ENCODE data around the gene KIF26B.

The KIF26B gene

GRCh38 chr1:245181158-245181517, 26.4 kb downstream of the KIF26B start:
- H2AFZ ChIP-seq (ENCODE audit: low read depth, low read length): no peak overlapping the region
- peaks cover 2% of the 10 kb centered on the region; the same call in 1 of the 2 replicates for H3K4me1 ChIP-seq (ENCODE audit: insufficient read depth, low read length)
- no peaks in the 10 kb centered on the region for H3K79me2 ChIP-seq (ENCODE audit: insufficient read depth, low read length)
- no peaks in the 10 kb centered on the region for H4K20me1 ChIP-seq (ENCODE audit: insufficient read depth, low read length)
- TF ChIP-seq CTCF (IDR thresholded peaks at IDR 0.05; ENCODE audit: borderline replicate concordance, extremely low read depth, low read length, poor library complexity, severe bottlenecking) (no peak), EZH2 (IDR thresholded peaks at IDR 0.05; ENCODE audit: borderline replicate concordance, low read depth, low read length, severe bottlenecking) (no peak)
- no peak overlapping the region for H3K4me2 ChIP-seq (ENCODE audit: insufficient read depth, low read length)
- ATAC-seq (ENCODE audit: insufficient read depth, low read depth) (no peak), DNase-seq (no peak)
- no peaks in the 10 kb centered on the region for H3K36me3 ChIP-seq (ENCODE audit: insufficient read depth, low read length)
- H3K27me3 ChIP-seq (ENCODE audit: insufficient read depth, low read length, poor library complexity): no peaks in the 10 kb centered on the region
- H3K9me3 ChIP-seq (ENCODE audit: insufficient read depth, low read length, severe bottlenecking): no peaks in the 10 kb centered on the region
- H3K4me3 ChIP-seq (ENCODE audit: low read depth in 1 of 2, low read length in 2 of 2): no peak overlapping the region
- no peak overlapping the region for H3K27ac ChIP-seq (ENCODE audit: low read length)
- H3K9ac ChIP-seq (ENCODE audit: low read depth, low read length): no peak overlapping the region

- DNase-seq: no peak
- H3K9ac ChIP-seq (ENCODE audit: low read depth, low read length): no peak overlapping the region
- H3K9me3 ChIP-seq (ENCODE audit: insufficient read depth, low read length, severe bottlenecking): no peaks in the 10 kb centered on the region
- no peak overlapping the region for H3K27ac ChIP-seq (ENCODE audit: low read length)
- no peaks in the 10 kb centered on the region for H4K20me1 ChIP-seq (ENCODE audit: insufficient read depth, low read length)
- no peak overlapping the region for H3K4me3 ChIP-seq (ENCODE audit: low read depth in 1 of 2, low read length in 2 of 2)
- peaks cover 2% of the 10 kb centered on the region; the same call in 1 of the 2 replicates for H3K4me1 ChIP-seq (ENCODE audit: insufficient read depth, low read length)
- no peaks in the 10 kb centered on the region for H3K36me3 ChIP-seq (ENCODE audit: insufficient read depth, low read length)
- no peaks in the 10 kb centered on the region for H3K27me3 ChIP-seq (ENCODE audit: insufficient read depth, low read length, poor library complexity)
- no peak overlapping the region for H2AFZ ChIP-seq (ENCODE audit: low read depth, low read length)
- TF ChIP-seq CTCF (IDR thresholded peaks at IDR 0.05; ENCODE audit: borderline replicate concordance, extremely low read depth, low read length, poor library complexity, severe bottlenecking) (no peak), EZH2 (IDR thresholded peaks at IDR 0.05; ENCODE audit: borderline replicate concordance, low read depth, low read length, severe bottlenecking) (no peak)
- no peaks in the 10 kb centered on the region for H3K79me2 ChIP-seq (ENCODE audit: insufficient read depth, low read length)
- H3K4me2 ChIP-seq (ENCODE audit: insufficient read depth, low read length): no peak overlapping the region
- no peak for ATAC-seq (ENCODE audit: insufficient read depth, low read depth)
Observed at GRCh38 chr1:245182028-245182427, 27.2 kb downstream of the KIF26B start.

GRCh38 chr1:245183429-245183828, 28.6 kb downstream of the KIF26B start:
- no peaks in the 10 kb centered on the region for H3K9me3 ChIP-seq (ENCODE audit: insufficient read depth, low read length, severe bottlenecking)
- no peak overlapping the region for H3K9ac ChIP-seq (ENCODE audit: low read depth, low read length)
- H3K36me3 ChIP-seq (ENCODE audit: insufficient read depth, low read length): no peaks in the 10 kb centered on the region
- H4K20me1 ChIP-seq (ENCODE audit: insufficient read depth, low read length): no peaks in the 10 kb centered on the region
- H3K4me2 ChIP-seq (ENCODE audit: insufficient read depth, low read length): no peak overlapping the region
- H3K4me1 ChIP-seq (ENCODE audit: insufficient read depth, low read length): peaks cover 2% of the 10 kb centered on the region; the same call in 1 of the 2 replicates
- no peaks in the 10 kb centered on the region for H3K79me2 ChIP-seq (ENCODE audit: insufficient read depth, low read length)
- H2AFZ ChIP-seq (ENCODE audit: low read depth, low read length): no peak overlapping the region
- H3K4me3 ChIP-seq (ENCODE audit: low read depth in 1 of 2, low read length in 2 of 2): no peak overlapping the region
- DNase-seq: no peak
- TF ChIP-seq EZH2 (IDR thresholded peaks at IDR 0.05; ENCODE audit: borderline replicate concordance, low read depth, low read length, severe bottlenecking) (no peak), CTCF (IDR thresholded peaks at IDR 0.05; ENCODE audit: borderline replicate concordance, extremely low read depth, low read length, poor library complexity, severe bottlenecking) (no peak)
- H3K27me3 ChIP-seq (ENCODE audit: insufficient read depth, low read length, poor library complexity): no peaks in the 10 kb centered on the region
- H3K27ac ChIP-seq (ENCODE audit: low read length): no peak overlapping the region
- no peak for ATAC-seq (ENCODE audit: insufficient read depth, low read depth)

- DNase-seq (no peak), ATAC-seq (ENCODE audit: insufficient read depth, low read depth) (no peak)
- Histone ChIP-seq H3K9me3 (ENCODE audit: insufficient read depth, low read length, severe bottlenecking) (no peaks in the 10 kb centered on the region), H2AFZ (ENCODE audit: low read depth, low read length) (no peak overlapping the region), H4K20me1 (ENCODE audit: insufficient read depth, low read length) (no peaks in the 10 kb centered on the region), H3K27ac (ENCODE audit: low read length) (no peak overlapping the region), H3K36me3 (ENCODE audit: insufficient read depth, low read length) (no peaks in the 10 kb centered on the region), H3K79me2 (ENCODE audit: insufficient read depth, low read length) (no peaks in the 10 kb centered on the region), H3K27me3 (ENCODE audit: insufficient read depth, low read length, poor library complexity) (no peaks in the 10 kb centered on the region), H3K4me2 (ENCODE audit: insufficient read depth, low read length) (no peak overlapping the region), H3K4me1 (ENCODE audit: insufficient read depth, low read length) (peaks cover 2% of the 10 kb centered on the region; the same call in 1 of the 2 replicates), H3K9ac (ENCODE audit: low read depth, low read length) (no peak overlapping the region), H3K4me3 (ENCODE audit: low read depth in 1 of 2, low read length in 2 of 2) (no peak overlapping the region)
- TF ChIP-seq EZH2 (IDR thresholded peaks at IDR 0.05; ENCODE audit: borderline replicate concordance, low read depth, low read length, severe bottlenecking) (no peak), CTCF (IDR thresholded peaks at IDR 0.05; ENCODE audit: borderline replicate concordance, extremely low read depth, low read length, poor library complexity, severe bottlenecking) (no peak)
Observed at GRCh38 chr1:245184779-245185178, 30.0 kb downstream of the KIF26B start.

Data from DND-41 (cell line).